AG10803 (cell line): ENCODE measurements around the gene MPPED1.

ENCODE experiments used
- DNase-seq: peaks from one replicate; pipeline ENCODE4 v3.0.0; 2010; ENCODE audit warnings: low read depth
- H3K4me3 ChIP-seq: 2 replicates; pipeline ENCODE4 v1.5.1; 2011; ENCODE audit warnings: mild to moderate bottlenecking, low read length, control low read depth
- CTCF ChIP-seq: conservative IDR thresholded peaks from 2 replicates; pipeline ENCODE4 v1.5.1; 2011; ENCODE audit warnings: mild to moderate bottlenecking, low read length, control low read depth, inconsistent platforms

The MPPED1 gene

GRCh38 chr22:43419371-43420080 lies 7.7 kb downstream of the MPPED1 start:
- DNase-seq = no peak
- TF ChIP-seq CTCF = no peak
- H3K4me3 ChIP-seq = no peak overlapping the region

- no peak overlapping the region for H3K4me3 ChIP-seq
- no peak for DNase-seq
- TF ChIP-seq CTCF = no peak
These were observed 9.3 kb downstream of the MPPED1 start for GRCh38 chr22:43421046-43421665.

- DNase-seq = no peak
- no peak for TF ChIP-seq CTCF
- H3K4me3 ChIP-seq = no peak overlapping the region
These were observed 10.3 kb downstream of the MPPED1 start for GRCh38 chr22:43421914-43422615.

GRCh38 chr22:43423046-43423445 lies 11.2 kb downstream of the MPPED1 start:
- H3K4me3 ChIP-seq = no peak overlapping the region
- TF ChIP-seq CTCF = no peak
- no peak for DNase-seq

- no peak for TF ChIP-seq CTCF
- no peak for DNase-seq
- H3K4me3 ChIP-seq = no peak overlapping the region
These were observed 12.4 kb downstream of the MPPED1 start for GRCh38 chr22:43424201-43424600.

- no peak for TF ChIP-seq CTCF
- DNase-seq = no peak
- no peak overlapping the region for H3K4me3 ChIP-seq
These were observed 13.1 kb downstream of the MPPED1 start for GRCh38 chr22:43424666-43425630.
